ENCODE data around the gene RNF115.
A peak's percentile ranks its signal among the peaks of the same experiment; 100 is the strongest.
"Not testable (repeated sequence)": the region's sequence is repeated elsewhere in the genome, so short reads cannot be mapped to it uniquely, and the experiment has no call there.

RNF115 gene

GRCh38 chr1:145726193-145726592 lies 97.7 kb downstream of the RNF115 start:
- DNase-seq, result not testable (repeated sequence)

GRCh38 chr1:145720878-145721671 lies 102.8 kb downstream of the RNF115 start:
- DNase-seq, result peak; percentile 62

GRCh38 chr1:145720556-145720877 lies 103.4 kb downstream of the RNF115 start:
- DNase-seq, result no peak

- no peak for DNase-seq
Observed at GRCh38 chr1:145719230-145720079, 104.4 kb downstream of the RNF115 start, which contains the start of gene CD160. CD160 (plus strand) TSS chr1:145719499; CDS start chr1:145728328, 8,829 bp downstream.

- DNase-seq, result not testable (repeated sequence)
Observed at GRCh38 chr1:145718465-145718864, 105.4 kb downstream of the RNF115 start.

GRCh38 chr1:145717833-145718232 lies 106.1 kb downstream of the RNF115 start:
- no peak for DNase-seq

- DNase-seq, result no peak
Observed at GRCh38 chr1:145716641-145717345, 107.1 kb downstream of the RNF115 start.

- no peak for DNase-seq
Observed at GRCh38 chr1:145714524-145715111, 109.3 kb downstream of the RNF115 start.

GRCh38 chr1:145711213-145711651 lies 112.7 kb downstream of the RNF115 start:
- DNase-seq, result no peak

- no peak for DNase-seq
Observed at GRCh38 chr1:145710291-145711027, 113.4 kb downstream of the RNF115 start.

- DNase-seq, result no peak
Observed at GRCh38 chr1:145708063-145708462, 115.8 kb downstream of the RNF115 start.

- no peak for DNase-seq
Observed at GRCh38 chr1:145707183-145707867, 116.6 kb downstream of the RNF115 start, which contains the start of gene PDZK1. PDZK1 (minus strand) TSS chr1:145707368; CDS start chr1:145688021, 19,347 bp downstream.

- no peak for DNase-seq
Observed at GRCh38 chr1:145706086-145706664, 117.7 kb downstream of the RNF115 start.

GRCh38 chr1:145705622-145706021 lies 118.3 kb downstream of the RNF115 start:
- DNase-seq, result no peak

- DNase-seq, result no peak
Observed at GRCh38 chr1:145702826-145703225, 121.1 kb downstream of the RNF115 start.

GRCh38 chr1:145702052-145702451 lies 121.8 kb downstream of the RNF115 start:
- no peak for DNase-seq

- no peak for DNase-seq
Observed at GRCh38 chr1:145701306-145701862, 122.5 kb downstream of the RNF115 start.

- DNase-seq, result no peak
Observed at GRCh38 chr1:145696630-145696960, 127.3 kb downstream of the RNF115 start.

- no peak for DNase-seq
Observed at GRCh38 chr1:145695821-145696629, 127.9 kb downstream of the RNF115 start.
